ENCODE results near the gene CAP1. TPM values are rescaled to one million over a fixed set of nuclear protein-coding genes. Genes with fewer than 3 reads are reported as not detected.

Gene CAP1
- total and polyA plus RNA-seq, 10 of the 15 experiments (the other 5 are each of a cell fraction or from before 2014, with no cell fraction given) = 360 to 500 (median 431) TPM

- TF ChIP-seq ZZZ3 (IDR thresholded peaks at IDR 0.05; ENCODE audit: control insufficient read depth, insufficient read length, low read depth) = no peak
- no peak for TF ChIP-seq CBFB (IDR thresholded peaks at IDR 0.05; ENCODE audit: low read depth)
- no peak for TF ChIP-seq ZBTB4 (CRISPR knock-in tag; IDR thresholded peaks at IDR 0.05)
- TF ChIP-seq SRF (IDR thresholded peaks at IDR 0.05; ENCODE audit: low read depth in 2 of 2, low read length in 2 of 2) = no peak
- TF ChIP-seq CHD4 (IDR thresholded peaks at IDR 0.05) = no peak
- TF ChIP-seq POLR2AphosphoS2 (IDR thresholded peaks at IDR 0.05; ENCODE audit: low read depth, low read length) = no peak
- peak; percentile 40; the same call in 1 of the 2 replicates for TF ChIP-seq ATF2 (IDR thresholded peaks at IDR 0.05; ENCODE audit: low read length)
- no peak for TF ChIP-seq ZSCAN29 (IDR thresholded peaks at IDR 0.05)
- no peak; the same call in 1 of the 2 replicates for TF ChIP-seq ATF7 (IDR thresholded peaks at IDR 0.05; ENCODE audit: low read depth)
- TF ChIP-seq MTA2 (IDR thresholded peaks at IDR 0.05; ENCODE audit: low read depth) = no peak
- no peak for TF ChIP-seq TCF7 (IDR thresholded peaks at IDR 0.05; ENCODE audit: borderline replicate concordance)
- TF ChIP-seq CHD2 (IDR thresholded peaks at IDR 0.05; ENCODE audit: borderline replicate concordance, low read depth, low read length) = no peak
- no peak for TF ChIP-seq CHD1 (IDR thresholded peaks at IDR 0.05; ENCODE audit: low read depth, low read length)
- no peak for TF ChIP-seq RELA (IDR thresholded peaks at IDR 0.05; ENCODE audit: borderline replicate concordance, partially characterized antibody)
- no peak for TF ChIP-seq NBN (IDR thresholded peaks at IDR 0.05)
- TF ChIP-seq RB1 (IDR thresholded peaks at IDR 0.05; ENCODE audit: borderline replicate concordance) = no peak
- no peak for TF ChIP-seq SMAD1 (IDR thresholded peaks at IDR 0.05; ENCODE audit: low read depth, partially characterized antibody)
- TF ChIP-seq CEBPZ (IDR thresholded peaks at IDR 0.05; ENCODE audit: low read depth, low read length) = no peak
- no peak for TF ChIP-seq IRF5 (IDR thresholded peaks at IDR 0.05; ENCODE audit: borderline replicate concordance)
- TF ChIP-seq KDM1A (IDR thresholded peaks at IDR 0.05; ENCODE audit: borderline replicate concordance) = no peak
- peak; percentile 37; the same call in 1 of the 2 replicates for TF ChIP-seq SPI1 (IDR thresholded peaks at IDR 0.05; ENCODE audit: borderline replicate concordance, insufficient read depth, low read depth, low read length)
- TF ChIP-seq ZNF622 (IDR thresholded peaks at IDR 0.05) = no peak
- TF ChIP-seq SREBF1 (IDR thresholded peaks at IDR 0.05; ENCODE audit: low read length) = no peak
- TF ChIP-seq WRNIP1 (IDR thresholded peaks at IDR 0.05; ENCODE audit: borderline replicate concordance, low read depth, low read length) = no peak
Measured at GRCh38 chr1:40059338-40059959, 18.9 kb downstream of the CAP1 start (continued).
